Activated CD4-positive, alpha-beta T cell treated with anti-CD3 and anti-CD28 coated beads, Interleukin-2, amount 50 U/mL, for 48 hours (primary cell): ENCODE results near the gene ARGLU1.

Experiments used
- DNase-seq, 2 experiments: peaks; one replicate each; pipeline ENCODE4 v3.0.0-alpha.2; 2020

ARGLU1 gene

DNA sequence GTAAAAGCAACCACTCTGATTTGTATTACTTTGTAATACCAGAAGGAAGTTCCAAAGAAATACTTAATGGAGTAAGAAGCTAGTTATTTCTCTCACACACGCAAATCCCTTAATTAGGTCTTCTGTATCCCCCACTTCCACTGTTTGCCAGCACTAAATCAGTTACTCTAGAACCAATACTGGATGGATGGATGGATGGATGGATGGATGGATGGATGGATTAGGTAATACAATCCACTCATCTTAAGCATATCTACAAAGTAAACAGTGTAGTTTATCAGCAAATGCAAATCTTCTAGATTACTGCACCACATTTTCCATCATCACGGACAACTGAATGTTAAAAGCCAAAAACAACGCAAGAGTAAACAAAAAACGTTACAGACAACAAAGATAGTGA is 27.3 kb downstream of the ARGLU1 start:
- no peak for DNase-seq

DNA sequence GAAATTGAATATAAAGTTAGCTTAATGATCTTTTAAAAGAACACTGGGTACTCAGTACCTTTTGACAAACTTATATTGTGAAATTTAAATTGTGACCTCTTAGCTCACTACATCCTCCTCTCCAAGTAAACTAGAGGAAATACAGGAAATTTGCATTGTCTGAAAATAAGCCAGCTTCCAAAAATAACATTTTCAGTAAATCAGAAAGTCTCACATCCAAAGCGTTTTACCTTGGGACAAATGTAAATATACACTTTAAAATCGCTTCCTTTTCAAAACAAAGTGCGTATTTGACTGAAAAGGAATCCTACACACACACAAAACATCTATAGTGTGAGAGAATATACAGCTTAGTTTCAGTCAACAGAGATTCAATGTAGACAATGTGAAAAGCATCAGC is 30.4 kb downstream of the ARGLU1 start:
- no peak for DNase-seq

DNA sequence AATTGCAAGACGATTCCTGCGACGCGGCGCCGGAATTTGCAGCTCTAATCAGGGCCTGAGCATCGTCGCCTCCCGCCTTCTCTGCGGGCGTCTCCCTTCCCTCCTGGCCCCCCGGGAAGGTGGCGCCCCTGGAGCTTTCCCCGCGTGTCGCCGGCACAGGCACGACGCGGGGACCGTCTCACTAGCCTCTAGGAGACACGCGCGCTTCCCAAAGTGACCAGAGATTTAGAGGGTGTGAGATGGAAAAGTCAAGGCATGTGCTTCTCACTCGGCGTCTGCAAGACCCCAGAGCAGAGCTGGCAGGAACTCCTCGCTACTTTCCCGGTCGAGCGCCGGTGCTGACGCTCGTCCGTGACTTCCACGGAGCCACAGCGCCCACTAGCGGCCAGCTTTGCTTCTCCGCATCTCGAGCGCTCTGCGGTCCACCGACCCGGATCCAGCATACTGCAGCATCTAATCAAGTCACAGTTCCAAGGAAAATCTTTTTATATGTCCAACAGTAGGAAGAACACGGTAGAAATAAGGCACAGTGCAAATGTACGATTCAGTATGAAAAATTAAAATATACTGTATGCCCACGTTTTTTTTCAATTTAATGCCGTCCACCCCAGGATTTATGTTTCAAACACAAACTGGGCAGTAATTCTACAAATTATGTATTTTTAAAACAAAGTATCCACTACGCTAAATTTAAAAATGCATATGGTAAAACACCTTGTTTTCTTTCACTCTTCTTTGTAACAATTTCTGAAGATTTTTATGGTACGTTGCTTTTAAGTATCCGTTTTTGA is 31.5 kb downstream of the ARGLU1 start:
- peak; percentile 91 to 92 for DNase-seq

DNA sequence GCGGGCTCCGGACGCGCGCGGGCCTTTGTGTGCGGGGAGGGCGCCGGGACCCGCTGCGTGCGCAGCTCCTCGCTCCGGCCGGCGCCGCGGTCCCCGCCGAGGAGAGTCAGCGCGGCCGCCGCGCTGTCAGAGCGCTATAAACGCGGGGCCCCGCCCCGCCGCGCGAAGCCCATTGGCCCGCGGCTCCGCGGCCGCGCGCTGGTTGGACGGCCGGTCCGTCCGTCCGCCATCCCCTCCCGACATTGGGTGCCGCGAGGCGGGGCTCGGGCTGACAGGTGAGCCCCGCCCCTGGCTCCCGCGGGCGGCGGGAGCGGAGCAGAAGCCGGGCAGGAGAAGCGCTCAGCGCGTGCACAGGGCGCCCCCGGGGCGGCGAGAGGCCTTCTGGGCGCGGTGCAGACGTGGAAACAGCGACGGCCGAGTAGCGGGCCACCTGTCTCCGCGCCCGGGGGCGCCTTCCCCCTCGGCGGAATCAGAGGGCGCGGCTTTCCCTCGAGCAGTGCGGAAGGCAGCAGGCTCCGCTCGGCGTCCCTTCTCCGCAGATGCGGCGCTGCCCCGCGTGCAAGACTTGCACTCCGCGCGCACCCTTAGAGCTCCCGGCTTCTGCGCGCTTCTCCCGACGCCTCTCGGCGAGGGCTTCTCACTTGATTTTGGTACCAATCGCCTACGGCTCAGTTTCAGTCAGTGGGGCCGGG is 32.2 kb downstream of the ARGLU1 start, which contains the start of gene EFNB2:
TSS of gene EFNB2 (minus strand) at position 111 of the 692 bp plus-strand sequence. CDS start 698 bp downstream, outside the sequence.
- DNase-seq, result peak; percentile 85 to 87

DNA sequence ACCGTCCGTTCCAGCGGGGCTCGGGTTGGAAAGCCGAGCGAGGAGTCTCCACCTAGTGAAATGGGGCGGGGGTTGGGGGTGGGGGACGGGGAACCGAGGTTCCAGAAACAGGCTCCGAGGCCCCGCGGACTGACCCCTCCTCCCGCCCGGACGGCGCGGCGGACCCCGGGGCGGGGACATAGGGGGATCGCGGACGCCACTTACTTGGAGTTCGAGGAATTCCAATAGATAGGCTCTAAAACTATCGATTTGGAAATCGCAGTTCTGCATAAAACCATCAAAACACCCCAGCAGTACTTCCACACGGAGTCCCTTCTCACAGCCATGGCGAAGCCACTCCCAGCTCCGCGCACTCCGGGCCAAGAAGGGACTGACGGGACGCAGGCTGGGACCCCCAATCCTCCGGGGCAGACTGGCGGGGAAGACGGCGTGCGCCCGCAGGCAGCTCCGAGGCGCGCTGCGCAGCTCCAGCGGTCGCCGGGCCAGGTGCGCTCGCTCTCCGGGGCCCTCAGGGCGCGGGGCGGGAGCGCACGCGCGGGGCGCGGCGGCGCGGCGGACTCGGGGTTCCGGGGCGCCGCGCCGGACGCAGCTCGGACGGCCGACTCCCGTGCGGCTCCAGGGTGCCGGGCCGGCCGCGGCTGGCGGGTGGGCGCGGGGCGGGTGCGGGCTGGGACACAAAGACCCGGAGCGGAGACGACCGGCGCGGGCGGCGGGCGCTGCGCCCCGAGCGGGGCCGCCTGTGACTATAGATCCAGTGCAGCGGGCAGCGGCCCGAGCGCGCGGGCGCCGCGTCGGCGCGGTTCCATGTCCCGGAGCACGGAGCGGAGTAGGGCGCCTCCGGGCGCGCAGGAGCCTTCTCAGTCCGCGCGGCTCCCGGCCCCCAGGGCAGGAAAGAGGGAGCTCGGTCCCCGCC is 33.0 kb downstream of the ARGLU1 start:
- DNase-seq, result peak in 1 of 2 experiments; percentile 12

GRCh38 chr13:106533943-106534638 is 33.8 kb downstream of the ARGLU1 start:
- DNase-seq, result peak; percentile 11 to 24

DNA sequence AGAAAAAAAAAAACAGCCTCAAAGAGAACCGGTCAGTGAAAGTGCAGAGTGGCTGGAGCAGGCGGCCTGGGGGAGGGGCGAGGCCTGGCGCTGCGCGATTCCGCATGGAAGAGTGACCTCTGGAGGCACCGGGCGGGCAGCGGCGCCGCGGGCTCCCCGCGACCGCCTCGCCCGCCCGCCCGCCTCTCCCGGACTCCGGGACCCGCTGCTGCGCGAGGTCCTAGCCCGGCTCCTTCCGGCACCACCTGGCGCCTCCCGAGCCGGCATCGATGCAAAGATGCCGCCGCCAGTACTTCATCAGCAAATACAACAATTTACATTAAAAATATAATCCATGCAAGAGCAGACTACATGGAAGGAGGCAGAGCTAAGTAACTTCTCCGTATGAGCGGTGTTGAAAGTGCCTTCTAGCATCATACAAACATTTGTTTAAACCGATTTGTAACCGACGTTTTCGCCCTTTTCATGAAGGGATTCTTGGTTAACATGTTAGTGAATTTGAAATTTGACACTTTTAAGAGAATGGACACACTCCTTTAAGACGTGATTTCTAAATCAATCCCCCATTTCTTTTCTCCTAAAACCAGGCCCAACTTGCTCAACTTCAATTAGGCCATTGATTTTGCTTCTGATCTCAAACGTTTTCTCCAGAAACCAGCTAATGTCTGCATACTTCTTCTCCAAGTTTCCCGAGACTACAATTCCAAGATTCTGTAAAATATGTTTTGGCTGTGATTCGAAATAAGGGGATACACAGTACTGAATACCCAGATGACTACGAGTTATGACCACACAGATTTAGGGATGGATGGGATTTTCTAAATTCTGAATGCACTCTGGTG is 34.6 kb downstream of the ARGLU1 start:
- DNase-seq, result peak; percentile 22 to 39

GRCh38 chr13:106532111-106532929 is 35.6 kb downstream of the ARGLU1 start:
- DNase-seq, result no peak

DNA sequence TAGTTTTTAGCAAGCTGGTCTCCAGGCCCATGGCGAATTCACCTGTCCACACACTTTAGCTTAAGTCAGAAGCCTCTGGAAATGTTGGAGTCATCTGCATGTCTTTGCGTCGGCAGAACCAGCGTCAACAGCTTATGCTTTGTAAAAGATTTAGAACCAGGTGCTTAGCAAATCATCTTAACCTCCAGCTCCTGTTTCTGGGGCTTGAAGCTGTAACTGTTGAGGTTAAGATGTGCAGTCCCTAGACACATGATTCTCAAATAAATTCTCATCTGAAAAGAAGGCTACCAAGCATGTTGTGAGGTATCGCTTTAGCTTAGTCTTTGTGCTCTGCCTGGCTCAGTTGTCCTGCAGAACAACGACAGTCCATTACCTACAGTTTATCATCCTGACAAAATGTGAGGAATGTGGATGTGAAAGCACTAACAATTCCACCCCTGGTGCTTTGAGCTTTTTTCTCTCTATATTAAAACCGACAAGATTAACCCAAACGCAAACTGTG is 36.9 kb downstream of the ARGLU1 start:
- no peak for DNase-seq

DNA sequence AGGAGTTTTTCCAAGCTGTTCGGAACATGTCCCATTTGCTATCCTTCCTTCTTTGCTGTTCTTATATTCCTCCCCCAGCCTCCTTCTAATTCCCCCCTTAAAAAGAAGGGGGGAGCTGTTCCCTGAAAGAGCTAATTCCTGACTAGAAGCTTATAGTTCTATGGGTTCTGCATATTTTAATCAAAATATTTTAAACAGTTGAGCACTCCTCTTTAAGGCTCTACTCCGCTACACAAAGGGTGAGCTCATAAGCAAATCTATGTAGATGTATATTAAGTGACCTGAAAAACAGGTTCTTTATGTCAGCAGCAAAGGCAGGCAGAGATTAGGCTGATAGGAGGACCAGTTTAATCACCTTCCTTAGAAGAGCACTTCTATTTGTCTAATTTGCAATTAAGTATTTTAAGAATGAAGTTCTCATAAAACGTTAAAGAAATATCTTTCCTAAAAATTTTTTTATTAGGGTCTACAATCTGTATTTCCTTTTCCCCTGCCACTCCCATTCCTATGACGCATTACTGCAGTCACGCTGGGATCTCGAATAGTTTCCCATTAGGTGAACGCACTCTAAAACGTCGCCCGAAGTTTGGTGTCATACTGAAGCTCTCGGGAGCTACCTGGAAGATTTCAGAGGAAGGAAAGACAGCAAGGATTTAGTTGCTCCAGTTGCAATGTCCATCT is 37.6 kb downstream of the ARGLU1 start:
- DNase-seq, result no peak

GRCh38 chr13:106529415-106530170 is 38.3 kb downstream of the ARGLU1 start:
- DNase-seq, result no peak

- no peak for DNase-seq
Observed at GRCh38 chr13:106528718-106529414, 39.1 kb downstream of the ARGLU1 start.

DNA sequence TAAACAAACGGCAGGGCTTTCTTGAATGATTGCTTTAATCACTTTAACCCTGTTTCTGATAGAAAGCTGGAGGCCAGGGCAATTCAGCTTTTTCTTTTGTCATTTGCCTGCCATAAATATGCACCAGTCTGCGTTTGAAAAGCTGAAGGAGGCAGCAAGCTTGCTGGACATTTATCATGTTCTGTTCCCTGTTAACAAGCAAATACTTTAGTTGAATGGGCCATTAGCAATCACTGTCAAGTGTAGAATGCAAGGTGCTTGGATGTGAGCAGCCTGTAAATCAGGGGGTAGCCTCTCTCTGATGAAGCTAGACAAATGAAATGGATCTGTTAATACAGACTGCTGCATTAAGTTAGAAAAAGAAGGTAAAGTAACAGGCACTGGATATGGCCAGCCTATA is 40.1 kb downstream of the ARGLU1 start:
- no peak for DNase-seq

- DNase-seq, result no peak
Observed at GRCh38 chr13:106527445-106527801, 40.5 kb downstream of the ARGLU1 start.

GRCh38 chr13:106526738-106527444 is 41.0 kb downstream of the ARGLU1 start:
- DNase-seq, result no peak

DNA sequence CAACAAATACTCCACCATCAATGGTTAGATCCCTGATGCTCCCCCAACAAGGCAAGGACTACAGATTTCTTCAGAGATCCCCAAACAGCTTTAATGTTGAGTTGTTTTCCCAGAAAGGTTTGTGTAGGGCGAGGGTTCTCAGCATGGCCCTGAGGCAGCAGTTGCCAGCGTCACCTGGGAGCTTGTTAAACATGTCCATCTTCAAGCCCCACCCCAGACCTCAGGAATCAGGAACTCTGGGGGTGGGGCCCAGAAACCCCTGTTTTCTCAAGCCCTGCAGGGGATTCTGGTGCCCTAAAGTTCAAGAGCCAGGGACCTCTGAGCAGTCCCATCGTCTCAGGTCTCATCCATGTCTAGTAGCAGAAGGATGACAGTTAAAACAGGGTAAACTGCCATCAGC is 42.1 kb downstream of the ARGLU1 start:
- no peak for DNase-seq

DNA sequence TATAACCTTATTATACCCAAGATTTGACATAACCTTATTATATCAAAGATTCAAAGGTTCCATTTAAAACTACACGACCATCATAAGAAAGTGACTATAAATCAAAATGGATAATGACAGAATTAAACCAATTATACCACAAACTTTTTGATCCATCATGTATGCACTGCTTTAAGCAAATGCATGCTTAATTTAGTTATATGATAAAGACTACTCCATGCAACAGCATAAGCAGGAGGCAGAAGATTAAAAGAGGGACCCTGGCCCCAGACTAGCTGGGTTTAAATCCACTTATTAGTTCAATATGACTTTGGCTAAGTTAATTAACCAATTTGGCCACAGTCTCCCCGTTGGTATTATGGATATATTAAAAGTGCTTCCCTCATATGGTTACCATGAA is 43.8 kb downstream of the ARGLU1 start:
- DNase-seq, result no peak

GRCh38 chr13:106523576-106523975 is 44.4 kb downstream of the ARGLU1 start:
- DNase-seq, result no peak
